NOMO-1 treated with DMSO at 0.1 percent for 48 hours (cell line): ENCODE measurements around the gene KLLN.
A peak's percentile ranks its signal among the peaks of the same experiment; 100 is the strongest.
"Not testable (repeated sequence)": the region's sequence is repeated elsewhere in the genome, so short reads cannot be mapped to it uniquely, and the experiment has no call there.

Experiments
- DNase-seq: peaks from one replicate; lab custom pipeline; 2025; ENCODE audit not compliant: unreplicated experiment; lab: John Stamatoyannopoulos, UW

Gene KLLN

GRCh38 chr10:87863053-87863943, at the start of gene KLLN, which contains the start of gene PTEN:
Gene KLLN, minus strand, starts transcription at chr10:87863533. Its CDS starts 1,046 bp downstream, at chr10:87862487.
Gene PTEN, plus strand, starts transcription at chr10:87863625. Its CDS starts 845 bp downstream, at chr10:87864470.
- DNase-seq, result peak; percentile 80

GRCh38 chr10:87903396-87903795, 40.1 kb upstream of the KLLN start:
- not testable (repeated sequence) for DNase-seq

- DNase-seq, result not testable (repeated sequence)
Observed at GRCh38 chr10:87897957-87898356, 34.6 kb upstream of the KLLN start.

GRCh38 chr10:87896216-87896615, 32.9 kb upstream of the KLLN start:
- DNase-seq, result no peak

- DNase-seq, result no peak
Observed at GRCh38 chr10:87895430-87895829, 32.1 kb upstream of the KLLN start.

GRCh38 chr10:87887548-87888289, 24.4 kb upstream of the KLLN start:
- DNase-seq, result no peak

GRCh38 chr10:87887146-87887545, 23.8 kb upstream of the KLLN start:
- no peak for DNase-seq

GRCh38 chr10:87886635-87887034, 23.3 kb upstream of the KLLN start:
- no peak for DNase-seq

- no peak for DNase-seq
Observed at GRCh38 chr10:87882555-87883294, 19.4 kb upstream of the KLLN start.

- DNase-seq, result not testable (repeated sequence)
Observed at GRCh38 chr10:87881373-87882059, 18.2 kb upstream of the KLLN start.

GRCh38 chr10:87880336-87880735, 17.0 kb upstream of the KLLN start:
- DNase-seq, result no peak

- no peak for DNase-seq
Observed at GRCh38 chr10:87878664-87879459, 15.5 kb upstream of the KLLN start.

GRCh38 chr10:87875929-87876571, 12.7 kb upstream of the KLLN start:
- DNase-seq, result no peak

GRCh38 chr10:87873656-87874055, 10.3 kb upstream of the KLLN start:
- no peak for DNase-seq

GRCh38 chr10:87872828-87873227, 9.5 kb upstream of the KLLN start:
- DNase-seq, result no peak

- no peak for DNase-seq
Observed at GRCh38 chr10:87869773-87870551, 6.6 kb upstream of the KLLN start.

GRCh38 chr10:87869139-87869538, 5.8 kb upstream of the KLLN start:
- not testable (repeated sequence) for DNase-seq

- no peak for DNase-seq
Observed at GRCh38 chr10:87868277-87868676, 4.9 kb upstream of the KLLN start.

- DNase-seq, result no peak
Observed at GRCh38 chr10:87867453-87867852, 4.1 kb upstream of the KLLN start.
